SIG-M5 (cell line): ENCODE measurements around the gene IL1RAPL2.
"Not testable (repeated sequence)": the region's sequence is repeated elsewhere in the genome, so short reads cannot be mapped to it uniquely, and the experiment has no call there.

Experiments used
- DNase-seq: peaks from one replicate; lab custom pipeline; 2025; lab: John Stamatoyannopoulos, UW

IL1RAPL2 gene

DNA sequence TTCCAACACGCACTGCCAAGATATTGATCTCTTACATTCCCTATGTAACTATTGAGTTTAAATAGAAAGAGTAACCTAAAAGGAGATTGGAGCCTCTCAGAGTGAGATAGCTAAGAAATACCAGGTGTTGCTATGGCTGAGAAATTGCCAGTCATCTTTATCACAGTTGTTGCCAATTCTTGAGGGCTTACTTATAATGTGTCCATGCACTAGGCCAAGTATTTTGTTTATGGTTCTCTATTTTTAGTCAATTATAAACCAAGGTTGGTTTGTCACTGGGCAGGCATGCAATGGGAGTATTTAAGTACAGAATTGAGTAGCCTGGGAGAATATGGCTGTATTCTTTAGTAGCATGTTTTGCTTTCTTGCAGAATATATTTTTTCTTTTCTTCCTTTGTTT, 452.9 kb downstream of the IL1RAPL2 start:
- no peak for DNase-seq

DNA sequence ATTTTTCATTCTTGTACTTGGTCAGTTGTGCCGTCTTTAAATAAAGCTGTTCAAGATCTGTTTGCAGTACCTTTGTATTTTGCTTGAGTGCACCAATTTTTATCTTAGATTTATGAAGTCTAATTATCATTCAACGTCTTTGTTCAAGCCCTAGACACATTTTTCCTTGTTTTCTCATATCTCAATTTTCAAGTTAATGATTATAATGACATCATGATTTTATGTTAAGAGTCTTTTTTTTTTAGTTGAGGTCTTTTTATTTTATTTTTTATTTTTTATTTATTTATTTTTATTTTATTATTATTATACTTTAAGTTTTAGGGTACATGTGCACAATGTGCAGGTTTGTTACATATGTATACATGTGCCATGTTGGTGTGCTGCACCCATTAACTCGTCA, 463.0 kb downstream of the IL1RAPL2 start:
- DNase-seq = not testable (repeated sequence)

DNA sequence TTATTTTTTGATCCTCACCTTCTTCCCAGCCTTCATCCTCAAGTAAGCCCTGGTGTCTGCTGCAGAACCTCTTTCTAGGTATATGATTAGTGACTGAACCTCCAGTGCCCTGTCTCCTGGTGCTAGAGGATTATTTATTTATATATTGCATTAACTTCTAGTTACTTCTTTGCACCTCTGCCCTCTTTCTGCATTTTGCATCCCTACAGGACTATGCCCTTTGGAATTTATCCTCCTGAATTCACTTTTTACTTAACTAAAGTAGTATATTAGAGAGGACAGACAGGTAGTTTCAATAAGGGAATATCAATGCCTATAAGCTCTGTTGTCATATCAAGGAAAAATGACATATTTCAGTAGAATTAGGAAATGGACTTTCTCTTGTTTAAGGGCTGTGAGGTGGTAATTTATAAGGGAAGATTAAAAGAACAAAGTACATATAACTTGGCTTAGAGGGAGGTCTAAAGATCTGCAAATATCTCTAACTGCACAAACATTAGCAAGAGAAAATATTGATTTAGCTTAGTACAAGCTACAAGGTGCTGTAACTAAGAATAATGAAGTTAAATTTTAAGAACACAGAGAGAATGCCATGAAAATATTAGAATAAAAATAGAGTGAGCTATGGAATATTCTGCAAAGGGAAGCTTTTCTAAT, 472.8 kb downstream of the IL1RAPL2 start:
- DNase-seq = no peak

GRCh38 chrX:105050921-105051320, 484.9 kb downstream of the IL1RAPL2 start:
- no peak for DNase-seq

- no peak for DNase-seq
Measured at GRCh38 chrX:105051364-105051763, 485.4 kb downstream of the IL1RAPL2 start.

- no peak for DNase-seq
Measured at GRCh38 chrX:105052926-105053325, 486.9 kb downstream of the IL1RAPL2 start.

GRCh38 chrX:105063743-105064142, 497.7 kb downstream of the IL1RAPL2 start:
- no peak for DNase-seq

DNA sequence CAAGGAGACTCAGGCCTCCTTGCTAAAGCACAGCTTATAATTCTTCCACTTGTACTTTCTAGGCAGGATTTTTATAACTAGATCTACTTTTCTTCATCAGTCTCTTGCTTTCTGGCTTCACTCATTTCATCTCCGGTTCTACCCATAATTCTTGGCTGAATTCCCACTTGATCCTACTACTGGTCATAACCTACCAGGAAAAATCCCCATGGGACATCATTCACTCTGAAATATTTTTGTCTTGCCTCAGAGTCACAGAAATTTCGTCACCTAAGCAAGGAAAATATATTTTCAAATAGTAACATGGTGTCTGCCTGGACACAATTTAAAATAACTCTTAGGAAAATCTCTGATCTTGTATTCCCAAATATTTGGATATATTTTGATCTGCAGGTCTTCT, 532.2 kb downstream of the IL1RAPL2 start:
- DNase-seq = no peak

DNA sequence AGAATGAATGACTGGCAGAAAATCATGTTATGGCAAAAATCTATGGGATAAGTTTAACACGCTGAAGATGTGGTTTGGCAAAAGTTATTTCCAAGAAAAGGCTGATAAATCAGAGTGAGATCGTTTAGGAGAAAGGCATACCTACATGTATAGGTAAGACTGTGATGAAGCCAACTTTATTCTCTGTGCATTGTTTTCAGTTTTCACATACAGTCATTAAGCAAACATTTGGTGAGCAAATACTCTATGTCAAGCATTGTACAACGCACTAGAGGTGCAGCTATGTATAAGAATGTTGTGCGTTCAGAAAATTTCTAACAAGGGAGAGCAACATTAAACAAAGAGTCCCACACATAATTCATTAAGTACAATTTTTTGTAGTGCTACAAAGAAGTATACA, 532.8 kb downstream of the IL1RAPL2 start:
- no peak for DNase-seq

- no peak for DNase-seq
Measured at GRCh38 chrX:105101378-105101777, 535.4 kb downstream of the IL1RAPL2 start.

GRCh38 chrX:105109936-105110335, 543.9 kb downstream of the IL1RAPL2 start:
- no peak for DNase-seq

DNA sequence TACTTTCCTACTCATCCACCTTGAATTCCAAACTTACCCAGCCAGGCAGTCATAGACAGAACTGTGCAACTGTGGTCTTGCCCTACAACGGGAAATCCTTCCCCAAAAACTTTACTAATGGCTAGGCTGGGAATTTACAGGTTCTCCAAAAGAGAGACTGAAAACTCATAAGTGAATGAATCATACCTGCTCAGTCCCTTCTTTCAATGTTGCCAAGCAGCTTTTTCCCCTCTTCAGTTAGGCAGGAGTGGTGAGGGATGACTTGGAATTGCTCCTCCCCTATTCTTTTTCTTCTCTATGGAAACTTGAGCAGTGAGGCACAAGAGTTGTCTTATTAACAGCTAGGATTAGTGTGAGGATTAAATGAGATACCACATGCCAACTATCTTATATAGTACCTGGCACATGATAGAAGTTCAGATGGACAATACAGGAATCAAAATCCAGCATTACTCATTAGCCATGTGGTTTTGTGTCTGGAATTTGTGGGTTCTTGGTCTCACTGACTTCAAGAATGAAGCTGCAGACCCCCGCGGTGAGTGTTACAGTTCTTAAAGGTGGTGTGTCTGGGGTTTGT, 548.6 kb downstream of the IL1RAPL2 start:
- DNase-seq = no peak

DNA sequence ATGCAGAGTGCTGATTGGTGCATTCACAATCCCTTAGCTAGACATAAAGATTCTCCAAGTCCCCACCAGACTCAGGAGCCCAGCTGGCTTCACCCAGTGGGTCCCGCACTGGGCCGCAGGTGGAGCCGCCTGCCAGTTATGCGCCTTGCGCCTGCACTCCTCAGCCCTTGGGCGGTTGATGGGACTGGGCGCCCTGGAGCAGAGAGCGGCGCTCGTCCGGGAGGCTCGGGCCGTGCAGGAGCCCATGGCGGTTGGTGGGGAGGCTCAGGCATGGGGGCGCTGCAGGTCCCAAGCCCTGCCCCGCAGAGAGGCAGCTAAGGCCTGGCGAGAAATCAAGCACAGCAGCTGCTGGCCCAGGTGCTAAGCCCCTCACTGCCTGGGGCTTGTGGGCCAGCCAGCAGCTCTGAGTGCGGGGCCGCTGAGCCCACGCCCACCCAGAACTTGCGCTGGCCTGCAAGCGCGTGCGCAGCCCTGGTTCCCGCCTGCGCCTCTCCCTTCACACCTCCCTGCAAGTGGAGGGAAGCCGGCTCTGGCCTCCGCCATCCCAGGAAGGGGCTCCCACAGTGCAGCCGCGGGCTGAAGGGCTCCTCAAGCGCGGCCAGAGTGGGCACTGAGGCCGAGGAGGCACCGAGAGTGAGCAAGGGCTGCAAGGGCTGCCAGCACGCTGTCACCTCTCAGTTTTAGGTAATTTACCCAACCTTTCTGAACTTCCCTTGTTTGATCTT, 549.8 kb downstream of the IL1RAPL2 start:
- DNase-seq = not testable (repeated sequence)

DNA sequence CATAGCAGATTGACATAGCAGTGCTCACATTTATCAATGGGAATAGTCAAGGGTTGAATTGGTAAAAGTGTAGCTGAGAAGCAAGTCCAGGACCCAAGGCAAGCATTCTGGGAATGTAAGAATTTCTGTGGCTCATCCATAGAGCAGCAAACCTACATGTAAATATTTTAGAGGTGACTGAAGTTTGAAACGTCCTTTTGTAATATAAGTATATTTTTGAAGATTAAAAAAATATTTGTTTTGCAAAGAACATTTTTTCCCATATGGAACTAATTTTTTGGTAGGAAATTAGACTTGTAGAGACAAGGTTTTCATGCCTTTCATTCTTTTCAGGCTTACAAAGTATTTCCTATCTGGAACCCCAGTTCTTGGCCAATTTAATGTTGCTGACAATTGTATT, 550.5 kb downstream of the IL1RAPL2 start:
- DNase-seq = no peak

GRCh38 chrX:105117621-105118020, 551.6 kb downstream of the IL1RAPL2 start:
- no peak for DNase-seq

- DNase-seq = no peak
Measured at GRCh38 chrX:105120463-105120862, 554.5 kb downstream of the IL1RAPL2 start.

GRCh38 chrX:105121186-105121585, 555.2 kb downstream of the IL1RAPL2 start:
- DNase-seq = no peak

DNA sequence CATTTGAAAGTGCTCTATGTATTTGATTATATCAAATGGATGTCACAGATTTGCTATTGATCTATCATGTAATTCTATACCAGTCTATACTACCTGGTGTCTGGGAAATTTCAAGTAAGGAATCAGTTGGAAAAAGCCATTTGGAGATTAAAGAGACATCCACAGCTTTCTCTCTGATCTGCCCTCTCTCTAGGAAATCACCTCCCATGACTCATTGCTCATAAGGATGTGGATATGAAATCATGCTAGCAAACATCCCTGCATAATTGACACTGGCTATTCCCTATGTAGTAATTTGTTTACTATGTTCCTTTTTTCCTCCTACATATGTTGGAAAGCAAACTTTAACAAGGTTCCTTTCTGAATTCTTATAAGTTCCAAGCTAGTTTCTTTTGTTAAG, 560.2 kb downstream of the IL1RAPL2 start:
- no peak for DNase-seq

DNA sequence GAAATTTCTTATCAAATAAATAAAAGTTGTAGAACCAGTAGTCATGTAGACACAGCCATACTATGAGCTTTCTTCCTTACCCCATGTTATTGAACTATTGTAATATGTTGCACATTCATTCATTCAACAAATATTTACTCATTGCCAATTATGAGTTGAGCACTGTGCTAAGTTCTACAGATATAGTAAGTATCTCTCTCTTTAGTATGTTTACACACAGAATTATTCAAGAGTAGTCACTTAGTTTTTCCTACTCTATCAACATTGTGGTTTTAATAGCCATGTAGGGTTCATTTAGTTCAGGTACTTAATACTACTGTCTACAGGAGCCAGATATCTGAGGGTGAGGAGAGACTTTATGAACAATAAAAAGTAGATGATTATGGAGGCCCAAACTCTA, 568.3 kb downstream of the IL1RAPL2 start:
- no peak for DNase-seq

DNA sequence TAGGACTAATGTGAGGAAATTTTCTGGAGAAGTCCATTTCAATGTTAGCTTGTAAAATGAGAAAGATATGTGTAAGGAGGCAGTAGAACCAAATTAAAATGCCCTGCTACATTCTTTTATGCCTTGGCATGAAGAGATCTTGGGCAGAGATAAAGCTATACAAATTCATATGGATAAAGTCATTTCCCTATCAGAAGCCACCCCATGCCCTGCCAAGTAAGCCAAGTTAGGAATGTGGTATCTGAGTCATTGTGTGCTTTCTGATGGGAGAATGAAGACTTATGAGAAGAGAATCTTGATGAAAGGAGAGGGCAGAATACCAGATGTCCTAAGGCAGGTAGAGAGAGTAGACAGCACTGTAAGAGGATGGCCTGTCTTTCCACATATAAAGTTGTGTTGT, 570.8 kb downstream of the IL1RAPL2 start:
- no peak for DNase-seq

GRCh38 chrX:105150036-105150435, 584.0 kb downstream of the IL1RAPL2 start:
- DNase-seq = no peak

- DNase-seq = no peak
Measured at GRCh38 chrX:105150557-105150956, 584.6 kb downstream of the IL1RAPL2 start.

- no peak for DNase-seq
Measured at GRCh38 chrX:105167233-105167632, 601.2 kb downstream of the IL1RAPL2 start.
